ENCODE results near the gene FST. TPM values are rescaled to one million over a fixed set of nuclear protein-coding genes. Genes with fewer than 3 reads are reported as not detected.

Gene FST
- total RNA-seq, 1 donor from 2014 or later, result 14.3 TPM

GRCh38 chr5:53438079-53438478, 42.4 kb upstream of the FST start:
- TF ChIP-seq CTCF (IDR thresholded peaks at IDR 0.05; ENCODE audit: unreplicated experiment), result no peak
- Mint-ChIP-seq H3K4me1 (peaks cover 20% of the 10 kb centered on the region), H3K27ac (no peak overlapping the region), H3K9me3 (peaks cover 3% of the 10 kb centered on the region), H3K27me3 (ENCODE audit: low read depth) (no peaks in the 10 kb centered on the region), H3K36me3 (no peaks in the 10 kb centered on the region), H3K4me3 (no peak overlapping the region)
- DNase-seq (ENCODE audit: low spot score in 2 of 2, unreplicated experiment in 2 of 2), result no peak

GRCh38 chr5:53438486-53439472, 41.6 kb upstream of the FST start:
- Mint-ChIP-seq H3K4me3 (no peak overlapping the region), H3K27me3 (ENCODE audit: low read depth) (no peaks in the 10 kb centered on the region), H3K36me3 (no peaks in the 10 kb centered on the region), H3K4me1 (peaks cover 13% of the 10 kb centered on the region), H3K27ac (no peak overlapping the region), H3K9me3 (peaks cover 3% of the 10 kb centered on the region)
- DNase-seq (ENCODE audit: low spot score in 2 of 2, unreplicated experiment in 2 of 2), result no peak
- TF ChIP-seq CTCF (IDR thresholded peaks at IDR 0.05; ENCODE audit: unreplicated experiment), result no peak

GRCh38 chr5:53442961-53443360, 37.5 kb upstream of the FST start:
- Mint-ChIP-seq H3K27ac (no peak overlapping the region), H3K36me3 (no peaks in the 10 kb centered on the region), H3K27me3 (ENCODE audit: low read depth) (no peaks in the 10 kb centered on the region), H3K9me3 (no peaks in the 10 kb centered on the region), H3K4me1 (peaks cover 5% of the 10 kb centered on the region), H3K4me3 (no peak overlapping the region)
- TF ChIP-seq CTCF (IDR thresholded peaks at IDR 0.05; ENCODE audit: unreplicated experiment), result no peak
- no peak for DNase-seq (ENCODE audit: low spot score in 2 of 2, unreplicated experiment in 2 of 2)

GRCh38 chr5:53445569-53445968, 34.9 kb upstream of the FST start:
- Mint-ChIP-seq H3K27ac (no peak overlapping the region), H3K27me3 (ENCODE audit: low read depth) (no peaks in the 10 kb centered on the region), H3K36me3 (no peaks in the 10 kb centered on the region), H3K4me3 (no peak overlapping the region), H3K4me1 (peaks cover 2% of the 10 kb centered on the region), H3K9me3 (no peaks in the 10 kb centered on the region)
- DNase-seq (ENCODE audit: low spot score in 2 of 2, unreplicated experiment in 2 of 2), result no peak
- no peak for TF ChIP-seq CTCF (IDR thresholded peaks at IDR 0.05; ENCODE audit: unreplicated experiment)

GRCh38 chr5:53446908-53447307, 33.5 kb upstream of the FST start:
- no peak overlapping the region for H3K4me3 Mint-ChIP-seq
- TF ChIP-seq CTCF (IDR thresholded peaks at IDR 0.05; ENCODE audit: unreplicated experiment), result no peak
- no peak for DNase-seq (ENCODE audit: low spot score in 2 of 2, unreplicated experiment in 2 of 2)
- H3K27ac Mint-ChIP-seq, result no peak overlapping the region
- peaks cover 2% of the 10 kb centered on the region for H3K4me1 Mint-ChIP-seq
- no peaks in the 10 kb centered on the region for H3K9me3 Mint-ChIP-seq
- H3K27me3 Mint-ChIP-seq (ENCODE audit: low read depth), result no peaks in the 10 kb centered on the region
- H3K36me3 Mint-ChIP-seq, result no peaks in the 10 kb centered on the region

Measured in mesothelial cell of epicardium (in vitro differentiated cells).